Upper lobe of right lung (tissue), 1 donor: ENCODE measurements around the gene CERS3. TPM values are rescaled to one million over a fixed set of nuclear protein-coding genes. Genes with fewer than 3 reads are reported as not detected.

Experiments
- ATAC-seq: fragments of 200-7000 bp; cut with Tn5 transposase; one replicate; pipeline ENCODE4 v1.9.1; 2020; ENCODE audit warnings: mild to moderate bottlenecking, moderate library complexity
- DNase-seq: peaks from one replicate; pipeline ENCODE4 v3.0.0-alpha.2; 2020
- H3K27ac ChIP-seq: fragments of 200-600 bp; one replicate; pipeline ENCODE4 v1.8.0; 2022
- H3K27me3 ChIP-seq: fragments of 200-600 bp; one replicate; pipeline ENCODE4 v1.8.0; 2022; ENCODE audit warnings: mild to moderate bottlenecking
- H3K36me3 ChIP-seq: fragments of 200-600 bp; one replicate; pipeline ENCODE4 v1.8.0; 2022
- H3K4me1 ChIP-seq: fragments of 200-600 bp; one replicate; pipeline ENCODE4 v1.8.0; 2022
- H3K4me3 ChIP-seq: fragments of 200-600 bp; one replicate; pipeline ENCODE4 v1.8.0; 2022; ENCODE audit warnings: mild to moderate bottlenecking
- H3K9me3 ChIP-seq: fragments of 200-600 bp; one replicate; pipeline ENCODE4 v1.8.0; 2022
- CTCF ChIP-seq: fragments of 200-600 bp; IDR thresholded peaks from one replicate; pipeline ENCODE4 v1.8.0; 2022; ENCODE audit warnings: antibody characterized with exemption
- intact Hi-C: fragments of 100-400 bp; cut with DNase I; formaldehyde crosslinking; loops from one replicate; pipeline ENCODE4 v1.11.0; 2022
- total RNA-seq: library from RNA; stranded (reverse); fragmentation: NEBNext Ultra II Directional; extraction: Animal tissue kit (Norgen Biotek cat#: 25700); gene quantifications from one replicate; pipeline ENCODE4 v1.2.1, GENCODE V29; 2021
- donor health status: DM: no; HTN: yes; CAD: no; lungs with severe emphysema.

The CERS3 gene
- total RNA-seq, 1 donor from 2014 or later = not detected

GRCh38 chr15:100383302-100384107 is 145.2 kb downstream of the CERS3 start:
- Histone ChIP-seq H3K36me3 (no peaks in the 10 kb centered on the region), H3K9me3 (peaks cover 7% of the 10 kb centered on the region), H3K27me3 (no peaks in the 10 kb centered on the region), H3K27ac (no peak overlapping the region), H3K4me3 (no peak overlapping the region), H3K4me1 (no peaks in the 10 kb centered on the region)
- ATAC-seq = peak; percentile 70
- intact Hi-C loops = no loop called here
- no peak for DNase-seq
- TF ChIP-seq CTCF = peak; percentile 51

- no peak for TF ChIP-seq CTCF
- DNase-seq (no peak), ATAC-seq (peak; percentile 23)
- H3K9me3 ChIP-seq = peaks cover 5% of the 10 kb centered on the region
- intact Hi-C loops = no loop called here
- no peak overlapping the region for H3K27ac ChIP-seq
- no peaks in the 10 kb centered on the region for H3K4me1 ChIP-seq
- no peaks in the 10 kb centered on the region for H3K36me3 ChIP-seq
- H3K4me3 ChIP-seq = peak overlapping the region; percentile 44
- H3K27me3 ChIP-seq = peaks cover 32% of the 10 kb centered on the region
These were observed 154.8 kb downstream of the CERS3 start for GRCh38 chr15:100373942-100374341.

- H3K4me3 ChIP-seq = peak overlapping the region; percentile 44
- no peak for TF ChIP-seq CTCF
- no peaks in the 10 kb centered on the region for H3K4me1 ChIP-seq
- H3K36me3 ChIP-seq = no peaks in the 10 kb centered on the region
- ATAC-seq (peak; percentile 46), DNase-seq (no peak)
- peaks cover 5% of the 10 kb centered on the region for H3K9me3 ChIP-seq
- H3K27me3 ChIP-seq = peaks cover 32% of the 10 kb centered on the region
- H3K27ac ChIP-seq = no peak overlapping the region
- intact Hi-C loops = no loop called here
These were observed 155.4 kb downstream of the CERS3 start for GRCh38 chr15:100373120-100373896.

- Histone ChIP-seq H3K4me3 (peak overlapping the region; percentile 44), H3K36me3 (no peaks in the 10 kb centered on the region), H3K4me1 (no peaks in the 10 kb centered on the region), H3K27me3 (peaks cover 32% of the 10 kb centered on the region), H3K9me3 (peaks cover 5% of the 10 kb centered on the region), H3K27ac (no peak overlapping the region)
- peak; percentile 62 for ATAC-seq
- TF ChIP-seq CTCF = no peak
- DNase-seq = no peak
- intact Hi-C loops = no loop called here
These were observed 156.0 kb downstream of the CERS3 start for GRCh38 chr15:100372739-100373119.

- ATAC-seq (no peak), DNase-seq (no peak)
- H3K4me1 ChIP-seq = peaks cover 5% of the 10 kb centered on the region
- H3K27me3 ChIP-seq = peaks cover 5% of the 10 kb centered on the region
- H3K4me3 ChIP-seq = no peak overlapping the region
- H3K9me3 ChIP-seq = no peaks in the 10 kb centered on the region
- no peak overlapping the region for H3K27ac ChIP-seq
- H3K36me3 ChIP-seq = no peaks in the 10 kb centered on the region
- intact Hi-C loops = no loop called here
- no peak for TF ChIP-seq CTCF
These were observed 173.4 kb downstream of the CERS3 start for GRCh38 chr15:100355342-100355741.
